Adrenal gland (tissue), 12 donors: ENCODE results near the gene IL1RL2. TPM values are rescaled to one million over a fixed set of nuclear protein-coding genes. Genes with fewer than 3 reads are reported as not detected.

Experiments used
- DNase-seq, 7 donors: peaks; one replicate each; pipeline ENCODE4 v3.0.0-alpha.2; 2019 to 2020
- H3K27ac ChIP-seq, 5 donors: fragments of 200-600 bp; sonication (generic) in 4 of 5; 1 replicate in 3 of 5; 2 replicates in 2 of 5; pipeline versions ENCODE4 v1.5.1 to v1.8.0; 2016 to 2020; ENCODE audit warnings: mild to moderate bottlenecking in 1 of 5
- H3K27me3 ChIP-seq: fragments of 200-600 bp; 2 replicates; pipeline ENCODE4 v1.8.0; 2021
- H3K36me3 ChIP-seq, 2 donors: fragments of 200-600 bp; replicated peaks in 1 of 2; 1 replicate in 1 of 2; 2 replicates in 1 of 2; pipeline versions ENCODE4 v1.5.1 to v1.8.0; 2018 to 2022
- H3K4me1 ChIP-seq, 2 donors: fragments of 200-600 bp; replicated peaks in 1 of 2; 1 replicate in 1 of 2; 2 replicates in 1 of 2; pipeline versions ENCODE4 v1.5.1 to v1.8.0; 2018 to 2021
- H3K4me3 ChIP-seq, 4 donors: fragments of 200-600 bp; sonication (generic) in 3 of 4; one replicate each; pipeline ENCODE4 v1.5.1; 2016 to 2018
- H3K9me3 ChIP-seq, 3 donors: fragments of 200-600 bp; sonication (generic) in 1 of 3; replicated peaks in 1 of 3; 1 replicate in 2 of 3; 2 replicates in 1 of 3; pipeline versions ENCODE4 v1.5.1 to v1.8.0; 2016 to 2021
- CTCF ChIP-seq, 6 experiments: fragments of 450-650 bp in 4 of 6; fragments of 200-600 bp in 2 of 6; sonication (generic) in 1 of 6; IDR thresholded peaks; 1 replicate in 5 of 6; 2 replicates in 1 of 6; pipeline versions ENCODE4 v1.5.1 to v1.8.0; 2016 to 2021; ENCODE audit warnings: antibody characterized with exemption in 6 of 6, mild to moderate bottlenecking in 2 of 6, moderate library complexity in 1 of 6
- POLR2A ChIP-seq, 2 donors: fragments of 450-650 bp; IDR thresholded peaks; one replicate each; pipeline ENCODE4 v1.6.1; 2017; ENCODE audit warnings: antibody characterized with exemption in 2 of 2, mild to moderate bottlenecking in 2 of 2, moderate library complexity in 1 of 2
- WGBS, 4 donors: extraction: QIAGEN DNeasy Blood & Tissue Kit in 2 of 4; methylation state at CpG; one replicate each; pipeline versions ENCODE4 v1.1.5 to v1.1.7; 2013 to 2017; 5-methylcytosine and 5-hydroxymethylcytosine counted together
- intact Hi-C, 2 donors: fragments of 100-400 bp; cut with DNase I; formaldehyde crosslinking; loops; one replicate each; pipeline versions ENCODE4 v1.14.1 to v1.15.0; 2022 to 2023
- polyA plus RNA-seq, 3 donors: library from polyadenylated mRNA; stranded (reverse); fragments of 200-250 nt in 2 of 3; fragments of 350-450 nt in 1 of 3; fragmentation: Illumina TruSeq in 1 of 3; extraction: RNeasy Lipid Tissue Mini Kit (QIAGEN cat#74804) in 1 of 3; gene quantifications; one replicate each; pipeline ENCODE4 v1.2.3, GENCODE V29; 2013 to 2014
- total RNA-seq, 9 donors: library from RNA; depleted of rRNA in 4 of 9; stranded (reverse); fragments of >200 nt in 4 of 9; fragments of 120-200 nt in 1 of 9; fragmentation: NEBNext Ultra II Directional in 1 of 9; extraction: Animal tissue kit (Norgen Biotek cat#: 25700) in 1 of 9; gene quantifications; one replicate each; pipeline versions ENCODE4 v1.1.0 to v1.2.4, GENCODE V29; 2013 to 2023
- donor health status: healthy with polysubstance abuse.
- donor health status: Bipolar disorder and iron deficiency.
- donor health status: DM: yes; HTN: yes; CAD: no.
- donor health status: DM: no; HTN: no; CAD: no.
- donor health status: DM: no; HTN: no; CAD: no.
- donor health status: DM: yes; HTN: yes; CAD: no.

The IL1RL2 gene
- total and polyA plus RNA-seq, 12 donors: 0.22 to 4.6 (median 1.7) TPM

- Histone ChIP-seq H3K9me3 (no peaks in the 10 kb centered on the region), H3K4me3 (no peak overlapping the region), H3K36me3 (no peaks in the 10 kb centered on the region), H3K27ac (no peak overlapping the region), H3K4me1 (peaks cover 0 to 5% of the 10 kb centered on the region in 2 donors), H3K27me3 (no peaks in the 10 kb centered on the region)
- intact Hi-C loops: no loop called here
- TF ChIP-seq CTCF (IDR thresholded peaks at IDR 0.05): no peak
- no peak for TF ChIP-seq POLR2A (IDR thresholded peaks at IDR 0.05)
- DNase-seq: no peak
- WGBS, 4 donors: 91 to 93% (median 92%) methylated on average over 10 of the region's 10 CpGs
Observed at GRCh38 chr2:102190430-102191107, 3.7 kb downstream of the IL1RL2 start.

GRCh38 chr2:102191501-102191900 lies 4.7 kb downstream of the IL1RL2 start:
- Histone ChIP-seq H3K9me3 (no peaks in the 10 kb centered on the region), H3K4me1 (peaks cover 0 to 5% of the 10 kb centered on the region in 2 donors), H3K36me3 (no peaks in the 10 kb centered on the region), H3K27ac (no peak overlapping the region), H3K4me3 (no peak overlapping the region), H3K27me3 (no peaks in the 10 kb centered on the region)
- 94 to 100% (median 94%) methylated on average over 1 of the region's 1 CpG for WGBS, 4 donors
- no peak for DNase-seq
- TF ChIP-seq POLR2A (IDR thresholded peaks at IDR 0.05) (no peak), CTCF (IDR thresholded peaks at IDR 0.05) (no peak)
- intact Hi-C loops: no loop called here

- H3K4me1 ChIP-seq: no peaks in the 10 kb centered on the region
- WGBS, 4 donors: 80 to 95% (median 90%) methylated on average over 1 of the region's 1 CpG
- no peaks in the 10 kb centered on the region for H3K36me3 ChIP-seq
- no peaks in the 10 kb centered on the region for H3K9me3 ChIP-seq
- H3K27ac ChIP-seq: no peak overlapping the region
- intact Hi-C loops: no loop called here
- DNase-seq: no peak
- no peaks in the 10 kb centered on the region for H3K27me3 ChIP-seq
- TF ChIP-seq CTCF (IDR thresholded peaks at IDR 0.05) (no peak), POLR2A (IDR thresholded peaks at IDR 0.05) (no peak)
- no peak overlapping the region for H3K4me3 ChIP-seq
Observed at GRCh38 chr2:102193074-102193473, 6.3 kb downstream of the IL1RL2 start.

GRCh38 chr2:102194609-102195268 lies 7.9 kb downstream of the IL1RL2 start:
- no peaks in the 10 kb centered on the region for H3K4me1 ChIP-seq
- no peak overlapping the region for H3K27ac ChIP-seq
- H3K9me3 ChIP-seq: no peaks in the 10 kb centered on the region
- intact Hi-C loops: no loop called here
- DNase-seq: no peak
- WGBS, 4 donors: 63 to 72% (median 71%) methylated on average over 5 of the region's 5 CpGs
- no peaks in the 10 kb centered on the region for H3K27me3 ChIP-seq
- H3K4me3 ChIP-seq: no peak overlapping the region
- TF ChIP-seq CTCF (IDR thresholded peaks at IDR 0.05) (no peak), POLR2A (IDR thresholded peaks at IDR 0.05) (no peak)
- H3K36me3 ChIP-seq: no peaks in the 10 kb centered on the region
